Tibial artery (tissue), 4 donors: Measurements from ENCODE around the gene BGN.

ENCODE experiments used
- DNase-seq, 2 donors: peaks; one replicate each; pipeline ENCODE4 v3.0.0-alpha.2; 2019
- H3K27ac ChIP-seq, 2 donors: fragments of 200-600 bp; sonication (generic) in 1 of 2; 1 replicate in 1 of 2; 2 replicates in 1 of 2; pipeline ENCODE4 v1.5.1; 2018 to 2019; ENCODE audit warnings: mild to moderate bottlenecking in 1 of 2
- H3K27me3 ChIP-seq, 2 donors: fragments of 200-600 bp; sonication (generic) in 1 of 2; one replicate each; pipeline versions ENCODE4 v1.5.1 to v1.6.0; 2016 to 2019
- H3K36me3 ChIP-seq, 3 donors: fragments of 200-600 bp; sonication (generic) in 2 of 3; one replicate each; pipeline ENCODE4 v1.5.1; 2016 to 2019; ENCODE audit warnings: mild to moderate bottlenecking in 2 of 3
- H3K4me1 ChIP-seq, 4 donors: fragments of 200-600 bp; sonication (generic) in 2 of 4; 1 replicate in 3 of 4; 2 replicates in 1 of 4; pipeline ENCODE4 v1.5.1; 2016 to 2019
- H3K4me3 ChIP-seq, 2 donors: fragments of 200-600 bp; sonication (generic) in 1 of 2; 1 replicate in 1 of 2; 2 replicates in 1 of 2; pipeline ENCODE4 v1.5.1; 2018 to 2019; ENCODE audit warnings: mild to moderate bottlenecking in 2 of 2
- H3K9me3 ChIP-seq, 3 donors: fragments of 200-600 bp; sonication (generic) in 1 of 3; one replicate each; pipeline ENCODE4 v1.5.1; 2016 to 2019
- CTCF ChIP-seq, 2 experiments: fragments of 200-600 bp in 1 of 2; fragments of 450-650 bp in 1 of 2; IDR thresholded peaks; one replicate each; pipeline ENCODE4 v1.5.1; 2017 to 2019; ENCODE audit warnings: antibody characterized with exemption in 2 of 2, mild to moderate bottlenecking in 1 of 2, moderate library complexity in 1 of 2
- intact Hi-C: fragments of 100-400 bp; cut with DNase I; formaldehyde crosslinking; loops from one replicate; pipeline ENCODE4 v1.15.0; 2023; ENCODE audit warnings: low total_unique reads

The BGN gene

GRCh38 chrX:153513265-153513664, 18.5 kb downstream of the BGN start:
- Histone ChIP-seq H3K9me3 (no peaks in the 10 kb centered on the region), H3K36me3 (no peaks in the 10 kb centered on the region), H3K4me1 (peaks cover 0 to 29% (median 14%) of the 10 kb centered on the region in 4 donors), H3K4me3 (no peak overlapping the region), H3K27me3 (peaks cover 0 to 21% of the 10 kb centered on the region in 2 donors), H3K27ac (no peak overlapping the region)
- TF ChIP-seq CTCF (IDR thresholded peaks at IDR 0.05), result no peak
- DNase-seq, result no peak
- intact Hi-C loops, result no loop called here

DNA sequence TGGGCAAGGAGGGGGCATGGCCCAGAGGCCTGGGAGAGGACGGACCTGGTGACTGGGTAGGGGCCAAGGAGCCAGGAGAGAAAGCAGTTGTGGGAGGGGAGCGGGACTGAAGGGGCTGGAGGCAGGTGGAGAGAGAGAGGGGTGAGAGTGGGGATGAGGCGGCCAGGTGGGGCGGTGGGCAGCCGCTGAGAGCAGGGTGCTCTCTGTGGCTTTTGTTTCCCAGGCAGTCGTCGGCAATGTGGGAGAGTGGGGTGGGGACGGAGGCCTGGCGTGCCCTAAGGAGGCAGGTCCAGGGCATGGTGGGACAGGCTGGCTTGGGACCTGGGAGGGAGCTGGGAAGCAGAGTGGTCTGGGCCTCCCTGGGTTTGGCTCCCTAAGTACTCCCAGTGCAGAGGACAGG, 19.5 kb downstream of the BGN start:
- H3K4me1 ChIP-seq, result peaks cover 0 to 29% (median 14%) of the 10 kb centered on the region in 4 donors
- intact Hi-C loops, result no loop called here
- no peaks in the 10 kb centered on the region for H3K9me3 ChIP-seq
- no peaks in the 10 kb centered on the region for H3K36me3 ChIP-seq
- TF ChIP-seq CTCF (IDR thresholded peaks at IDR 0.05), result no peak
- no peak overlapping the region for H3K27ac ChIP-seq
- DNase-seq, result no peak
- H3K4me3 ChIP-seq, result no peak overlapping the region
- H3K27me3 ChIP-seq, result peaks cover 0 to 31% of the 10 kb centered on the region in 2 donors

GRCh38 chrX:153515435-153515834, 20.7 kb downstream of the BGN start:
- Histone ChIP-seq H3K4me3 (no peak overlapping the region), H3K9me3 (no peaks in the 10 kb centered on the region), H3K4me1 (peaks cover 0 to 25% (median 12%) of the 10 kb centered on the region in 4 donors), H3K27ac (no peak overlapping the region), H3K36me3 (no peaks in the 10 kb centered on the region), H3K27me3 (peaks cover 0 to 42% of the 10 kb centered on the region in 2 donors)
- intact Hi-C loops, result no loop called here
- TF ChIP-seq CTCF (IDR thresholded peaks at IDR 0.05), result no peak
- DNase-seq, result no peak

DNA sequence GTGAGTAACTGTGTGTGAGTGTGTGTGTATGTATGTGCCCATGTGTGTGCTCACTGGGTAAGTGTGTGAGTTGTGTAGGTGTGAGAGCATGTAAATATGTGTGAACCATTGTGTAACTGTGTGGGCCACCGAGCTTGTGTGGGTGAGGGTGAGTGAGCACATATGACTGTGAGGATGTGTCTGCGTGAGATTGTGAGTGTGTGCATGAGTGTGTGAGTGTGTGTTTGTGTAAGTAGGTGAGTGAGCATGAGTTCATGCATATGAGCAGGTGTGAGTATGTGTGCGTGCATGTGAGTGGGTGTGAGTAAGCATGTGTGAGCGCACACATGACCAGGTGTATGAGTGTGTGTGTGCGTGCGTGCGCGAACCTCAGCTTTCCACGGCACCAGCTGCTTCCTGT, 21.3 kb downstream of the BGN start:
- intact Hi-C loops, result no loop called here
- no peaks in the 10 kb centered on the region for H3K9me3 ChIP-seq
- H3K27me3 ChIP-seq, result peaks cover 0 to 46% of the 10 kb centered on the region in 2 donors
- no peak for DNase-seq
- H3K27ac ChIP-seq, result no peak overlapping the region
- no peak for TF ChIP-seq CTCF (IDR thresholded peaks at IDR 0.05)
- no peak overlapping the region for H3K4me3 ChIP-seq
- H3K36me3 ChIP-seq, result no peaks in the 10 kb centered on the region
- peaks cover 0 to 23% (median 12%) of the 10 kb centered on the region in 4 donors for H3K4me1 ChIP-seq

- Histone ChIP-seq H3K9me3 (no peaks in the 10 kb centered on the region), H3K27ac (no peak within 1 kb of the TSS), H3K4me3 (no peak within 1 kb of the TSS), H3K4me1 (peaks cover 0 to 18% (median 9%) of the 10 kb centered on the region in 4 donors), H3K36me3 (no peaks in the 10 kb centered on the region), H3K27me3 (peaks cover 0 to 52% of the 10 kb centered on the region in 2 donors)
- intact Hi-C loops, result no loop called here
- TF ChIP-seq CTCF (IDR thresholded peaks at IDR 0.05), result no peak
- no peak for DNase-seq
Measured at GRCh38 chrX:153517423-153517822, 22.6 kb downstream of the BGN start, which contains the start of gene ATP2B3. TSS of gene ATP2B3 (plus strand) at chrX:153517642. CDS start at chrX:153536248, 18,606 bp downstream.
